GM10266 (cell line): ENCODE measurements around the gene OVAAL.
A peak's percentile ranks its signal among the peaks of the same experiment; 100 is the strongest.

Experiments used
- DNase-seq: peaks from one replicate; pipeline ENCODE4 v3.0.0; 2012; ENCODE audit errors: extremely low spot score
- TF ChIP-seq, protein P1 (sequence below): IDR thresholded peaks from 2 replicates; pipeline ENCODE4 v1.5.1; 2012; ENCODE audit warnings: mild to moderate bottlenecking, low read depth; ENCODE audit not compliant: control insufficient read depth, insufficient read depth; ENCODE audit errors: missing control alignments

OVAAL gene

GRCh38 chr1:180558664-180559063, at the start of gene OVAAL:
Gene OVAAL, plus strand, starts transcription at chr1:180558964.
- TF ChIP-seq, protein P1, sequence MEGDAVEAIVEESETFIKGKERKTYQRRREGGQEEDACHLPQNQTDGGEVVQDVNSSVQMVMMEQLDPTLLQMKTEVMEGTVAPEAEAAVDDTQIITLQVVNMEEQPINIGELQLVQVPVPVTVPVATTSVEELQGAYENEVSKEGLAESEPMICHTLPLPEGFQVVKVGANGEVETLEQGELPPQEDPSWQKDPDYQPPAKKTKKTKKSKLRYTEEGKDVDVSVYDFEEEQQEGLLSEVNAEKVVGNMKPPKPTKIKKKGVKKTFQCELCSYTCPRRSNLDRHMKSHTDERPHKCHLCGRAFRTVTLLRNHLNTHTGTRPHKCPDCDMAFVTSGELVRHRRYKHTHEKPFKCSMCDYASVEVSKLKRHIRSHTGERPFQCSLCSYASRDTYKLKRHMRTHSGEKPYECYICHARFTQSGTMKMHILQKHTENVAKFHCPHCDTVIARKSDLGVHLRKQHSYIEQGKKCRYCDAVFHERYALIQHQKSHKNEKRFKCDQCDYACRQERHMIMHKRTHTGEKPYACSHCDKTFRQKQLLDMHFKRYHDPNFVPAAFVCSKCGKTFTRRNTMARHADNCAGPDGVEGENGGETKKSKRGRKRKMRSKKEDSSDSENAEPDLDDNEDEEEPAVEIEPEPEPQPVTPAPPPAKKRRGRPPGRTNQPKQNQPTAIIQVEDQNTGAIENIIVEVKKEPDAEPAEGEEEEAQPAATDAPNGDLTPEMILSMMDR = no peak
- no peak for DNase-seq

GRCh38 chr1:180510882-180511281, 47.9 kb upstream of the OVAAL start:
- no peak for DNase-seq
- TF ChIP-seq, protein P1 = no peak

- TF ChIP-seq, protein P1 = no peak
- no peak for DNase-seq
Measured at GRCh38 chr1:180513531-180513930, 45.2 kb upstream of the OVAAL start.

GRCh38 chr1:180515364-180515763, 43.4 kb upstream of the OVAAL start:
- TF ChIP-seq, protein P1 = no peak
- no peak for DNase-seq

- TF ChIP-seq, protein P1 = peak; percentile 83
- DNase-seq = peak; percentile 79
Measured at GRCh38 chr1:180515857-180516388, 42.8 kb upstream of the OVAAL start.

DNA sequence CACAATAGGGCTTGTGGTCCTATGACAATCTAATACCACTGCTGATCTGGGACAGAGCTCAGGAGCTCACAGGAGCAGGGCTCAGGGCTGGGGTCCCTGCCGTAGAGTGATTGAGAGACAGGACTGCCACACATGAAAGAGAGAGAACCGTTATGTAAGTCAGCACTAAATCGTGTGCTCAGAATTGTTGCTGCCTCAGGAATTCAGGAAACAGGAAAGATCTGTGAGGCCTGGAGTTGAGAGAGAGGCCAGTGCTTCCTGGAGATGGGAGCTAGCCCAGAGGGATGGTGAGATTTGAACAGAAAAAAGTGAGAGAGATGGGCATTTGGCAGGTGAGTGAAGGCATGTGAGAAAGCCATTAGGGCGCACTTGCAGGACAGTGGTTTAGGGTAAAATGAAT, 38.9 kb upstream of the OVAAL start:
- no peak for DNase-seq
- TF ChIP-seq, protein P1 = no peak

DNA sequence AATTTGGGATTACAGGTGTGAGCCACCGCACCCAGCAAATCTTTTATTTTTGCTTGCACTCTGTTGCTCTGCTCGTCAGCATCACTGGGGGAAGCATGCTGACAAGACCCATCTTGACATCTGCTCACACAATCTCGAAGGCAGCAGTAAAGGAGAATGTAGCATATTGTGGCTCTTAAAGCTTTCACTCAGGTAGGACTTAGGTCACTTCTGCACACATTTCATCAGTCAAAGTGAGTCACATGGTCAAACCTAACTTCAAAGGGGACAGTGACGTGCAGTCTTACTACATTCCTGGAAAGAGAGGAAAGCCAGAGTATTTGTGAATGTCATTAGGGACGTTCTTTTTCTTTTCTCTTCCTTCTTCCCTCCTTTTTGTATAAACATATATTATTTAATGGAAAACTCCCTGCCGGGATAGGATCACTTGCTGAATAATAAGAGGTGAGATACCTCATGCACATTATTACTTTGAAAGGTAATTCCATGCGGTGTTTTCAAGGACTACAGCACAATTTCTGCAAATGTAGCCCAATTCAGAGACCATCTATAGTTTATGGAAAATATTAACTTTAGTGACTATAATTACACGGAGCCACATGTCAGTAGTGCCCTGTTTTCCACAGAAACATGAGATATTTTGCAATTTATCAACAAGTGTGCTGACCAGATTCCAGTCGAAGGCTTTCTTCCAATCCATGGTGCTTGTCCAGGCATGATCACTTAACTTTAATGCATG, 37.1 kb upstream of the OVAAL start:
- no peak for DNase-seq
- TF ChIP-seq, protein P1 = no peak
